HK-2 (cell line): ENCODE measurements around the gene GABRG3.
"Not testable (repeated sequence)": the region's sequence is repeated elsewhere in the genome, so short reads cannot be mapped to it uniquely, and the experiment has no call there.

Experiments
- DNase-seq: peaks from one replicate; pipeline ENCODE4 v3.0.0-alpha.2; 2018; ENCODE audit not compliant: unreplicated experiment

Gene GABRG3

GRCh38 chr15:27179789-27180188, 208.8 kb downstream of the GABRG3 start:
- no peak for DNase-seq

DNA sequence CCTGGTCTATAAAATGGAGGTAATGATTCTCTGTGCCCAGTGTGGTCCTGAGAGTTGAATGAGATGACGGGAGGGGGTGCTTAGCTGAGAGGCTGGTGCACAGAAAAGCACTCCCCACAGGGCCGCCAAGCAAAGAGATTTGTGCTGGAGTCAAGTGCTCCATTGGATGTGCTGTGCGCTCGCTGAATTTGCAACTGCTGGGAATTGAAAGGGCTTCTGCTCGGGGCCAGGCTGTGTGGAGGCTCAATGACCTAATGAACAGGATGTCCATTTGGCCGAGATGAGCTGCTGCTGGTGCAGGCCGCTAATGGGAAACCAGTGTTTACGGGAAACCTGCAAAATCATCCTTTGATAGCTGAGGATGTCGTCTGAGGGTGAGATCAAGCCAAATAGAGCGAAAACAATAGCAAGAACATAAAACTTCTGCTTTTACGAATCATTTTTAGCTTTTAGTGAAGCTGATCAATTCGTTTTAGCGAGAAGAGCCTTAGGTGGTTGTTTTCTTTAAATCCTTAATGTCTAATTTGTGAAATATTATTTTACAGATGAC, 211.7 kb downstream of the GABRG3 start:
- no peak for DNase-seq

DNA sequence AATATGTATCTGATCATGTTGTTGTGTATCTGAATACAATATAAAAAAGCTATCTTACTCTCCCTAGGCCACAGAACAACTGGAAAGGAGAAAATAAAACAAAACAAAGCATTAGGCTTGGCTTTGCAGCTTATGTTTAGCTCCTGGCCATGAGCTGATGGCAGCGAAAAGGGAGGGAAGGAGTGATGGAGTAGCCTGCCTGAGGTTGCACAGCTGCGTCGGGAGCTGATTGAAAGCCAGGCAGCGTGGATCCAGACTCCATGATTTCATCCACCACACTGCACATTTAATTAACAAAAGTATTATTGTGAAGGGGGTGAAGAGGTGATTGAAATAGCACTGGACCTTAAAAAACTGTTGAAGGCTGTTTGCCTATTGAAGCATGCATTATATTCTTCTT, 212.2 kb downstream of the GABRG3 start:
- no peak for DNase-seq

DNA sequence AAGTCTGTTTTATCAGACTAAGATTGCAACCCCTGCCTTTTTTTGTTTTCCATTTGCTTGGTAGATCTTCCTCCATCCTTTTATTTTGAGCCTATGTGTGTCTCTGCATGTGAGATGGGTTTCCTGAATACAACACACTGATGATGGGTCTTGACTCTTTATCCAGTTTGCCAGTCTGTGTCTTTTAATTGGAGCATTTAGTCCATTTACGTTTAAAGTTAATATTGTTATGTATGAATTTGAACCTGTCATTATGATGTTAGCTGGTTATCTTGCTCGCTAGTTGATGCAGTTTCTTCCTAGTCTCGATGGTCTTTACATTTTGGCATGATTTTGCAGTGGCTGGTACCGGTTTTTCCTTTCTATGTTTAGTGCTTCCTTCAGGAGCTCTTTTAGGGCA, 220.5 kb downstream of the GABRG3 start:
- DNase-seq = not testable (repeated sequence)

DNA sequence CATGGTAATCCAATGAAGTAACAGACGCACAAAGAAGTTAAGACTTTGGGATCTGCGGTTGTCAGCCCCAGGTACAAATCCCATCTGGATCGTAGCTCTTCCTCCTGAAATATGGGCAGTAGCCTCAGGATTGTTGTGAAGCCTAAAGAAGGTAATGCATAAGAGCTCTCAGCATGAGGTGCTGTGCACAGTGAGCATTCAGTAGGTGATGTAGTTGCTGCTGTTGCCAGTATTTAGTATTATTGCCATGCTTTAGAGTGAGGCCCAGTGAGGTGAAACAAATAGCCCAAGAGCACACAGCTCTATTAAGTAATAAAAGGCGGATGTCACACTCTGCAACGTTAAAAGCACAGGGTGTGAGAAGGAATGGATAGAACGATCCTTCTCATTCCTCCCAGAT, 225.7 kb downstream of the GABRG3 start:
- DNase-seq = no peak

- no peak for DNase-seq
Observed at GRCh38 chr15:27201425-27201824, 230.4 kb downstream of the GABRG3 start.

- no peak for DNase-seq
Observed at GRCh38 chr15:27210176-27210575, 239.2 kb downstream of the GABRG3 start.

DNA sequence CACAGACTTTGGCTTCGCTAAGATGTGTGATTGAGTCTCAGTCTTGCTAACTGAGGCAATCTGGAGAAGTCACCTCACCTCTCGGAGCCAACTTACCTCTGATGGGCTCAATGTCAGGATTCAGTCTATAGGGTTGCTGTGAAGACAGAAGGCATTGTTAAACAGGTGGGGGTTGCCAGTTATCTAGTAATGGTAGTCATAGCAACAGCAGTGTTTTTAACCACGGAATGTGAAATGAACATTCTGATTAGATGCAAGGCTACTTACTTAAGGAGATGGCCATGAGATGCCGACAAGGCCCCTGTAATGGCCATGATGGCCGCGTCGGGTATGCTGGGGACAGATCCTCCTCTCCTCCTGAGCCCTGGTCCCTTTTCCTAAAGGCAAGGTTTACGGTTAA, 243.1 kb downstream of the GABRG3 start:
- DNase-seq = no peak

DNA sequence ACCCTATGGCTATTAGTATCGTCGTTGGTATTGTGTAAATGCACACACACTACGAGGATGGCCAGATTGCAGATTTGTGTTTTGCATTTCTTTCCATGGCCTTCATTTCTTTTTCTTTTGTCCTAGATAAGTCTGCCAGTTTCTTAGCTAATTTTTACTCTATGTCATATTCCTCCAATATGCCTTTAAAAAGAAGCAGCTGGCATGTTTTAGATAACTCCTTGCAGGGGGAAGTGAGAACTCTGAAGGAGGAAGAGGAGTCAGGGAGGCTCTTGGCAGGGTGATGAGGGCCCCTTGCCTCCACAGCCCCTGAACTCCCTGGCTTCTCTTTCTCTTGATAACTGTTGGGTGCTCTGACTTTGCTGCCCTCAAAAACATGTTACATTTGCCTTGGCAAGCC, 244.0 kb downstream of the GABRG3 start:
- no peak for DNase-seq

- no peak for DNase-seq
Observed at GRCh38 chr15:27218426-27218825, 247.4 kb downstream of the GABRG3 start.

DNA sequence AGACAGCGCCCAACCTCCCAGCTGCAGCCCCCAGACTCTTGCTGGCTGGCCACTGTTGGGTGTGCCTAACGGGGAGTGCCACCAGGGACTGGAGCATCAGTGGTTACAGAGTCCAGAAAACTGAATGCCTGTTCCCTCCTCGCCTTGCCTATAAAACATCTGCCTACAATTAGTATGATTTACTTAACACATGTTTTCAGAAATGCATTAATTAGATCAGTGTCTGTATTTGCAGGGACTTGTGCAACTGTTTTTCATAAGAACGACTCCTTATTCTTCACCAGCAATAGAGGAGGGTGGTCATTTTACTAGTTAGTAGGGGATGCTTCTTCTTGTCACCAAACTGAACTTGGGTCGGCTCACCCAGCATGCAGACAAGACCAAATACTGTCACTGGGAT, 248.7 kb downstream of the GABRG3 start:
- no peak for DNase-seq

GRCh38 chr15:27220199-27220598, 249.2 kb downstream of the GABRG3 start:
- no peak for DNase-seq

GRCh38 chr15:27222479-27222878, 251.5 kb downstream of the GABRG3 start:
- no peak for DNase-seq

- no peak for DNase-seq
Observed at GRCh38 chr15:27223179-27223578, 252.2 kb downstream of the GABRG3 start.

GRCh38 chr15:27231811-27232210, 260.8 kb downstream of the GABRG3 start:
- DNase-seq = no peak

DNA sequence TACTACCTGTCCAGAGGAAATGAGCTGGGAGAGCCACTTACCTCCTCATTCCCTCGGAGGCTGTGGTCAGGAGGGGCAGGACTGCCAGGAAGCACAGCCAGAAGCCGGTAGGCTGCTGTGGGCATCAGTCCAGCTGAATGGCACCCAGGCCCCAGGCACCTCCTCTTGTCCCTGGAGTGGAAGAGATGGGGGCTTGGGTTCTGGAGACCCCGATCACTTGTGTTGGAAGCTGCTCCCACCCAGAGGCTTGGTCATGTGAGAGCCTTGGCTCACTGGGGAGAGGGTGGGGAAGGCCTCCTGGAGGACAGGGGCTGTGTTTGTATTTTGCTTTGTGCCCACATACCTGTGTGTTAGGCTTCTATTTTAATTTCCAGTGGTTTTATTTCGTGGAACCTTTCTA, 261.9 kb downstream of the GABRG3 start:
- DNase-seq = no peak

GRCh38 chr15:27234593-27234992, 263.6 kb downstream of the GABRG3 start:
- DNase-seq = no peak

- DNase-seq = no peak
Observed at GRCh38 chr15:27235161-27235560, 264.2 kb downstream of the GABRG3 start.

- DNase-seq = no peak
Observed at GRCh38 chr15:27235681-27236080, 264.7 kb downstream of the GABRG3 start.

- no peak for DNase-seq
Observed at GRCh38 chr15:27237319-27237939, 266.4 kb downstream of the GABRG3 start.

DNA sequence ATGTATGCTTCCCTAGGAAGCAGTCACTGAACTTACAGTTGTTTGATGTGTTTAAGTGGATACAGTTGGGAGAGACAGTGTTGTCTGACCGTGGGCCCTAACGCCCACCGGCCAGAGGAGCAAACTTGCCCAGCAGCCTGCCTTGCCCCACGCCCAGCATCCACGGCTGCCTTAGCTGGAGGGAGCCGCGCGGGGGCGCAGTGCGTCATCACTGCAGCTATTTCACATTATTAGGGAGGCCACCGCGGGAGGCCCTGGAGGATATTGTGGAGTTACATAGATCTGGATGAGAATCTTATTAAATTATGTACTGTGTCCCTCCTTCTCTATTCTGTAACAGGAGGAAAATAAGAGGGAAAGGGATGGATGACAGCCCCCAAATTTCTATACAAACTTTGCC, 267.2 kb downstream of the GABRG3 start:
- DNase-seq = no peak

- DNase-seq = no peak
Observed at GRCh38 chr15:27238707-27239423, 267.9 kb downstream of the GABRG3 start.

GRCh38 chr15:27241943-27242342, 271.0 kb downstream of the GABRG3 start:
- DNase-seq = no peak
